ENCODE results near the gene PRPF40A. TPM values are rescaled to one million over a fixed set of nuclear protein-coding genes. Genes with fewer than 3 reads are reported as not detected.

The PRPF40A gene
- total RNA-seq, 1 donor from 2014 or later: 105 TPM

DNA sequence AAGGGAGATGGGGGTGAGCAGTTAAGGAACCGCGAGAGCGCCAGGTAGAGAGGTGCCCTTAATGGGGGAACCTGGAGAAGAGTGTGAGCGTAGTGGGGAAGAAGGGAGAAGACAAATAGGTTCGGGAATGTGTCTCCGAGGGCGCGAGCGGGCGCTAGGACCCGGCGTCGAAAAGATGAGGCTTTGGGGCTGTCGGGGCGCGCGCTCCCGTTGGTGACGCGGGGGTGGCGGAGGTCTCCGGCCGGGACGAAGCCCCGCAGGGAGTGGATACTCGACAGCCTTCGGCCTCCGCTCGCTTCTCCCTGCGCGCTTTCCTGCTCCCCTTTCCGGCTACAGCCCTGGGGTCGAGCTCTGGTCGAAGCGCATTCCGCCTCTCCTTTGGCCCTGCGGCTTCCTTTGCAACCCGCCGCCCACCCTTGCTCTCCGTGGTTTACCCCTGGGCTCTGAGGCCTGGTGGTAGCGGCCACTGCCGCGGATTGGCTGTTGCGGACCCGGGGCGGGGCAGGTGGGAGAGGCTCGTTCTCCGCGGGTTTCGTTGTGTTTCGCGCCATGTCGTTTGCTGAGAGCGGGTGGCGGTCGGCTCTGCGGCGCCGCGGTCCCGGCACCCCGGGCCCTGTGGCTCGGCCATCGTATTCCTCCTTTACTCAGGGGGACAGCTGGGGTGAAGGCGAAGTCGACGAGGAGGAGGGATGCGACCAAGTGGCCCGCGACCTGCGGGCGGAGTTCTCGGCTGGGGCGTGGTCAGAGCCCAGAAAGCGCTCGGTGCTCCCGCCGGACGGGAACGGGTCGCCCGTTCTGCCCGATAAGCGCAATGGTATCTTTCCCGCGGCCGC, 1.0 kb upstream of the PRPF40A start, which contains the start of gene ARL6IP6:
Gene ARL6IP6, plus strand, starts transcription at position 545 of the 833 bp plus-strand sequence. Its CDS starts 5 bp downstream, at position 550.
- peak; percentile 80 to 83 for DNase-seq (ENCODE audit: low spot score in 2 of 2)
- no peak for FAIRE-seq

DNA sequence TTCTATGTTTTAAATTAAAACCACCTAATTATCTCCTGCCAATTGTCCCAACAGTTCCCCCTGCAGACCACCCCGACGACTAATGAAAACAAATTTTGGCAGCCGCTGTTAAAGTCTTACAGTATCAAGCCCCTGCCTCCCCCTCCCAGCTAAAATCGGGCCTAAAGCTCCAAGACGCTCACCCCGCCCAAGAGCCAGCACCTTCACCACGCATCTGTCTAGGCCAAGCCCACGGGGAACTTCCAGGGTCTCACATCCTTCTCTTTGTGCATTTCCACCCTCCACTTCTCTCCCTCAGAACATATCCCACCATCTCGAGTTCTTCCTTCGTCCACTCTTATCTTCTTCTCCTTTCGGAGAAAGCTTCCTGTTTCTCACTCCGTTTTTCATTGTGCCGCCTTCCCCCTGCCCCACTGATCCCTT, 445 bp downstream of the PRPF40A start:
- DNase-seq (ENCODE audit: low spot score in 2 of 2): no peak
- no peak for FAIRE-seq

GRCh38 chr2:152715854-152716428, 1.3 kb downstream of the PRPF40A start:
- DNase-seq (ENCODE audit: low spot score in 2 of 2): no peak
- FAIRE-seq: no peak

DNA sequence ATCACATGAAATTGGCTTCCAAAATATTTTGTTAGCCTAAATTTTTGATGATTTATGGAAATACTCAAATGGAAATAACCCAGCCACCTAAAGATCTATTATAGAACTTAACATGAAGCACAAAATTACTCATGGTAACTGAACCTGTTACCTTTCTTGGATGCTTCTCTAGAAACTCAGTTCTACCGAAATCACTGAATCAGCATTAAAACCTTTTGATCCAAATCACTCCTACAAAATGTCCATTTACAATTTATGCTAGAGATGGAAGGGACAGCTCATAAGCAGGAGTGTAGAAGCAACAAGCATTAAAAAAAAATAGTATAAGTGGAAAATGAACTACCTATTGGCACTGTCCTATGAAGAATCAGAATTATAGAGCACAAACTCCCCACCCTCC, 2.1 kb downstream of the PRPF40A start:
- no peak for DNase-seq (ENCODE audit: low spot score in 2 of 2)
- FAIRE-seq: no peak

DNA sequence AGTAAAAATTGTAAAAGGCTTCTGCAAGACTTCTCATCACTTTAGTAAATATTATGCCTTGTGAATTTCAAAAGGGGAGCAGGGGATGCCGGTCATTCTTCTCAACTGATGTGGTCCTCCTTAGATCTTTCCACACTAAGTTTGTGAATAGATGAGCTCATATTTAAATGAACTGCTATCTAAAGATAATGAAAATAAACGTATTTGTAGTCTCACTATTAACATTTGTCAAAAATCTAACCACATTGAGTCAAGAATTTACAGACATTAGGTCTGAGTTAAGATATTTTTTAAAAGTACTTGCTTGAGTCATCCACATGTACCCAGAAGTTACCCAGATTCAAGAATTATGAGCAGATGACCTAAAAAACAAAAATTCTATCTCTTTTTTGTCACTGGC, 6.5 kb downstream of the PRPF40A start:
- no peak for DNase-seq (ENCODE audit: low spot score in 2 of 2)
- no peak for FAIRE-seq

DNA sequence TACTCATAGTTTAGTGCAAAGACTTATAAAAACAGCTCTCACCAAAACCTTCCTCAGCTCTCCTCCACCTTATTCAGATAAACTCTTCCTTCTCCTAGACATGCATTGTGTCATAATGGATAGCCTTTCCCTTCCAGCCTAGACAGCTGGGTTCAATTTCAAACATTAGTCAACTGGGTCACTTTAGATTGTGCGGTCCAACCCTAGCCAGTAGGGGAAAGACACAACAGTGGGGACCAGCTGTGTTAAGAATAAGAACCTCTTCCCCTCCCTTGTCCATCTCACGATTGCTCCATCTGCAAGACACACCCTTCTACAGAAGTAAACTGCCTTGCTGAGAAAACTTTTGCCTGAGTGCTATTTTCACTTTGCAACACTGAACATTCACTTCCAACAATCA, 8.5 kb downstream of the PRPF40A start:
- FAIRE-seq (no peak), DNase-seq (ENCODE audit: low spot score in 2 of 2) (no peak)

GRCh38 chr2:152706477-152707021, 10.7 kb downstream of the PRPF40A start:
- DNase-seq (ENCODE audit: low spot score in 2 of 2) (no peak), FAIRE-seq (no peak)

DNA sequence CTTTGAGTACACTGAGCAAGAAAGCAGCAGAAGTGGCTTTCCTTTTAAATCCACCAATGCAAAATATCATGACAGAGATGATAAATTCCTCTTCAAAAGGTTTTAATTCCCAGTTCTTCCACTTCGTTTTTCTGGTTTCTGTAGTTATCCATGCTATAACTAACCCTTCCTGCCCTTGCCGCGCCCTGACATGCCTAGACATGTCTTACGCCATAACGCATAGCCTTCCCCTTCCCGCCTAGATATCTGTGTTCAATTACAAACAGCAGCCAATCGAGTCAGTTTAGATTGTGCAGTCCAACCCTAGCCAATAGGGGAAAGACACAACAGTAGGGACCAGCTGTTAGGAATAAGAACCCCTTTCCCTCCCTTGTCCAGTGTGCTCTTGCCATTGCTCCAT, 16.1 kb downstream of the PRPF40A start:
- no peak for FAIRE-seq
- no peak for DNase-seq (ENCODE audit: low spot score in 2 of 2)

DNA sequence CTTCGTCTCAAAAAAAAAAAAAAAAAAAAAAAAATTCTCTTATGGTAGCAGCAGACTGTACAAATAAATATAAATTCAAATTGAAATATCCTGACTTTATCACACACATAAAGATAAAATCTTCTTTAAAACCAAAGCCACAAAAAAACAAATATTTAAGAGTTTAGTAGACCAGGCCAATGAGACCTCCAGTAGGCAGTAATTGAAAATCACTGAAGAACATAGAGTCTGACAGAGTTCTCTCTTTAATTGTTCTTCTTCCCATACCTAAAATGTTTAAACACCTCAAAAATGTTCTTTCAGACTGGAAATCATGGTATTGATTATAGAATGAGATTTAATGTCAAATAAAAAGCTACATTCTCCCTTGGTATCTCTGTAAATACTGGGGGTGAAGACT, 20.8 kb downstream of the PRPF40A start:
- FAIRE-seq (no peak), DNase-seq (ENCODE audit: low spot score in 2 of 2) (no peak)

DNA sequence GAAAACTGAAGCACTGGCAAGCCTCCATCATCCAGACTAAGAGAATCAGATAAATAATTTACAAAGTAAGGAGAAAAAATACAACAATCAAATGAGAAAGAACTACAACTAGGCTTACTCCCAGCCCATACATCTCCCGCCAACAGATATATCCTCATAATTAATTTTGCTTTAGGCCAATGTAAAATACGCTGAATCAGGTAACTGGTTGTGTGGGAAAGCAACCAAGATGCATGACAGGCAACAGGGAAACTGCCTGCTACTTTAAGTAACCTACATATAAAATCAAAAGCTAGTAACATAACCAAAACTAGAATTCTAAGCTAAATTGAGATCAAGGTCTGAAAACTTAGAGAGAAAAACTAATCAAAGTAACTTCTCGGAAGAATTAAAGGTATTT, 21.5 kb downstream of the PRPF40A start:
- FAIRE-seq (no peak), DNase-seq (ENCODE audit: low spot score in 2 of 2) (no peak)

GRCh38 chr2:152694161-152694661, 23.1 kb downstream of the PRPF40A start:
- no peak for FAIRE-seq
- DNase-seq (ENCODE audit: low spot score in 2 of 2): no peak

- DNase-seq (ENCODE audit: low spot score in 2 of 2) (no peak), FAIRE-seq (no peak)
Observed at GRCh38 chr2:152693033-152693432, 24.2 kb downstream of the PRPF40A start.

DNA sequence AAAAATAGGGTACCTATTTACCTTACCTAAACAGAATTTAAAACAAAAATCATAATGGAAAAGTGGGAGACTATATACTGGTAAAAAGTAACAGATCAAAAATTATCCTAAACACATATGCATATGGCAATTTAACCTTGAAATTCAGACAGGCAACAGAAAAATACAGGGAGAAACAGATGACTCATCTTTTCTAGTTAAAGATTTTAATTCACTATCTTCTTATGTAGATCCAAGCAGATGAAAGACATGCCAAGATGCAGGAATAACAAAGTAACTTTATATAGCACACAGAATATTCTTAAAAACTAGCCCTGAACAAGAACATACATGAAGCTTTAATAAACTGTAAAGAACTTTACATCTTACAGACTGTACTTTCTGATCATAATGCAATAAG, 30.9 kb downstream of the PRPF40A start:
- FAIRE-seq (peak; percentile 50), DNase-seq (ENCODE audit: low spot score in 2 of 2) (no peak)

DNA sequence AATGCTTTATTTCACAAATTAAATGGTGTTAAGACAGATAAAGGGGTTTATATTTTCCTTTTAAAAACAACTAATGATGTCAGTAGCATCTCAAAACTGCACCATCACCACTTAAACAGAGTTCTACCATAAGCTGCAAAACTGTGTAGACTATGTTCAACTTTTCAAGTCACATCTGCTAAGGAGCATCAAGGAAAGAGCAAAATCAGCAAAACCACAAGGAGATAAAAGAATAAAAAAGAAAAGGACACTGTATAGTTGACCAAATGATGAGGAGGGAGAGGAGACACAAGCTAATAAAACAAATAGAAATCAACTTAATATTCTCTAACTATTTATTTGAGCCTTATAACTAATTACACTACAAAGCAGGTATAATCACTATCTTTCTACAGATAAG, 33.9 kb downstream of the PRPF40A start:
- no peak for DNase-seq (ENCODE audit: low spot score in 2 of 2)

GRCh38 chr2:152682663-152683062, 34.6 kb downstream of the PRPF40A start:
- FAIRE-seq (no peak), DNase-seq (ENCODE audit: low spot score in 2 of 2) (no peak)

More for the DNA sequence above, 33.9 kb downstream of the PRPF40A start:
- no peak for FAIRE-seq

- FAIRE-seq (no peak), DNase-seq (ENCODE audit: low spot score in 2 of 2) (no peak)
Observed at GRCh38 chr2:152678808-152679207, 38.5 kb downstream of the PRPF40A start.

GRCh38 chr2:152676461-152676860, 40.8 kb downstream of the PRPF40A start:
- DNase-seq (ENCODE audit: low spot score in 2 of 2) (no peak), FAIRE-seq (no peak)

DNA sequence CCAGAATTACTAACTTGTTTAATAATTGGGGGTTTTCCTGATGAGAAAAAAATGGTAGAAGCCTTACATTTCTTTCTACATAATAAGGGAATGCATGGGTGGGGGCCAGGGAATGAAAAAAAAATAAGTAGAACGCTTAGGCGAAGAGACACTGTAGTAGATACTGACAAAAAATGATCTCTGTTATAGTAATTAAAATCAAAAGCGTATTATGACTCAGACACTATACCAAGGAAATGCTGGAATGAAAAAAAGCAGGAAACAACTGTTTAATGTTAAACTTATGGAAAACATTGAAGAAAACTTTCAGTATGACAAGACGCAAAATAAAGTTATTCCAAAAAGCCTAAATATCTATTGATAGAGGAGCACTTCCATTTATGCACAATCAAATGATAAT, 42.9 kb downstream of the PRPF40A start:
- no peak for FAIRE-seq

DNA sequence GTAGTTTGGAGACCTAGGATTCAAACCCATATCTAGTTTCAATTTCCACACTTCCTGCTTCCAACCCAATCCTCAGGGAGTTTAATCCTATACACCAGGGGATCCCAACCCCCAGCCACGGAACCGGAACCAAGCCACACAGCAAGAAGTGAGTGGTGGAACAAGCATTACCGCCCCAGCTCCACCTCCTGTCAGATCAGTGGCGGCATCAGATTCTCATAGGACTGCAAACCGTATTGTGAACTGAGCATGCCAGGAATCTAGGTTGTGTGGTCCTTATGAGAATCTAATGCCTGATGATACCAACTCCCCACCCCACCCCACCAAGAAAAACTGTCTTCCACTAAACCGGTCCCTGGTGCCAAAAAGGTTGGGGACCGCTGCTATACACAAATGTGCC, 52.5 kb downstream of the PRPF40A start:
- FAIRE-seq (no peak), DNase-seq (ENCODE audit: low spot score in 2 of 2) (no peak)

More for the DNA sequence above, 42.9 kb downstream of the PRPF40A start:
- no peak for DNase-seq (ENCODE audit: low spot score in 2 of 2)

- no peak for FAIRE-seq
Observed at GRCh38 chr2:152661076-152661475, 56.2 kb downstream of the PRPF40A start.

GRCh38 chr2:152658221-152658620, 59.0 kb downstream of the PRPF40A start:
- DNase-seq (ENCODE audit: low spot score in 2 of 2) (no peak), FAIRE-seq (no peak)

More at GRCh38 chr2:152661076-152661475, 56.2 kb downstream of the PRPF40A start:
- DNase-seq (ENCODE audit: low spot score in 2 of 2): no peak

Data from frontal cortex (tissue), 4 donors.